Right renal pelvis (tissue), 4 donors: ENCODE results near the gene INTS12. TPM values are rescaled to one million over a fixed set of nuclear protein-coding genes. Genes with fewer than 3 reads are reported as not detected.

Source experiments
- DNase-seq, 4 donors: peaks; one replicate each; pipeline ENCODE4 v3.0.0-alpha.2; 2013; ENCODE audit warnings: low read depth in 4 of 4, low spot score in 3 of 4, missing footprints in 1 of 4
- polyA plus RNA-seq, 4 donors: library from polyadenylated mRNA; unstranded; fragments of 120-200 nt; gene quantifications; one replicate each; pipeline ENCODE4 v1.2.1, GENCODE V29; 2013; ENCODE audit not compliant: insufficient read length in 4 of 4

INTS12 gene
- polyA plus RNA-seq, 4 donors = 28.1 to 38.3 (median 34.0) TPM

DNA sequence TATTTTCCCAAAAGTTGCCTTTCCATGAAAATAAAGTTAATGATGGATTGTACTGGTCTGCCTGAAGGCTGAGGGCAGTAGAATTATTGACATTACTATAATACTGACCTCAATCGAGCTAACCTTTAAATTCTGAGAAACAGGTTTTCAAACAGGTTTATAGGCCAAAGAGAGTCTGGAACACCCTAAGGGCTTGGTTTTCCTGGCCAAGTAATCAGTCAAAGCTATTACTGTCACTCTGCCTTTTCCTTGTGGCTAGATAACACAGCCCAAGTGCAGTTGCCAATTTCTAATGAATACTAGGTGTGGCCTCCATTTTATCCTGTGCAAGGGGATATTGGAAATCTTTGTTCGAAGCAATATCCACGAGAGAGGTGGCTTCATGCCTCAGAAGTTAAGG lies 75.2 kb downstream of the INTS12 start:
- no peak for DNase-seq

Other genes with a start within 250 kb of the INTS12 start
- gene PPA2, start 234.6 kb downstream of the INTS12 start, polyA plus RNA-seq = 100 to 1,000 TPM; 101 to 118 (median 110) TPM
- 1 to 10 TPM; 3.3 to 6.0 (median 5.2) TPM for gene ARHGEF38, start 156.1 kb downstream of the INTS12 start, polyA plus RNA-seq
- gene GSTCD, start 95 bp upstream of the INTS12 start, polyA plus RNA-seq = 10 to 100 TPM; 15.0 to 19.7 (median 17.3) TPM
- 100 to 1,000 TPM; 176 to 246 (median 217) TPM for gene NPNT, start 186.8 kb upstream of the INTS12 start, polyA plus RNA-seq